ENCODE data around the gene TEX12.

TEX12 gene

GRCh38 chr11:112210890-112211289 is 43.7 kb downstream of the TEX12 start:
- H3K4me1 ChIP-seq (ENCODE audit: control insufficient read depth, insufficient read depth, low read length), result no peaks in the 10 kb centered on the region
- H3K27me3 ChIP-seq (ENCODE audit: control insufficient read depth, insufficient read depth, low read length, poor library complexity, severe bottlenecking), result no peaks in the 10 kb centered on the region
- no peaks in the 10 kb centered on the region for H3K36me3 ChIP-seq (ENCODE audit: control insufficient read depth, insufficient read depth, low read length)
- no CpG with 5 or more reads among the region's 1 CpG for WGBS, 2 experiments
- H3K4me3 ChIP-seq (ENCODE audit: insufficient read depth, low read depth, low read length), result no peak overlapping the region
- H3K9me3 ChIP-seq (ENCODE audit: control insufficient read depth, low read length), result no peaks in the 10 kb centered on the region
- no peak overlapping the region for H3K27ac ChIP-seq (ENCODE audit: insufficient read depth, low read depth, low read length, poor library complexity, severe bottlenecking)

GRCh38 chr11:112211536-112211935 is 44.4 kb downstream of the TEX12 start:
- no peaks in the 10 kb centered on the region for H3K4me1 ChIP-seq (ENCODE audit: control insufficient read depth, insufficient read depth, low read length)
- H3K9me3 ChIP-seq (ENCODE audit: control insufficient read depth, low read length), result no peaks in the 10 kb centered on the region
- H3K36me3 ChIP-seq (ENCODE audit: control insufficient read depth, insufficient read depth, low read length), result no peaks in the 10 kb centered on the region
- no peaks in the 10 kb centered on the region for H3K27me3 ChIP-seq (ENCODE audit: control insufficient read depth, insufficient read depth, low read length, poor library complexity, severe bottlenecking)
- no peak overlapping the region for H3K4me3 ChIP-seq (ENCODE audit: insufficient read depth, low read depth, low read length)
- WGBS, 2 experiments, result 67 to 80% methylated on average over 1 to 2 of the region's 2 CpGs
- no peak overlapping the region for H3K27ac ChIP-seq (ENCODE audit: insufficient read depth, low read depth, low read length, poor library complexity, severe bottlenecking)

GRCh38 chr11:112212290-112212689 is 45.1 kb downstream of the TEX12 start:
- no peaks in the 10 kb centered on the region for H3K9me3 ChIP-seq (ENCODE audit: control insufficient read depth, low read length)
- H3K4me3 ChIP-seq (ENCODE audit: insufficient read depth, low read depth, low read length), result no peak overlapping the region
- H3K36me3 ChIP-seq (ENCODE audit: control insufficient read depth, insufficient read depth, low read length), result no peaks in the 10 kb centered on the region
- WGBS, 2 experiments, result 87 to 91% methylated on average over 2 to 3 of the region's 3 CpGs
- no peaks in the 10 kb centered on the region for H3K27me3 ChIP-seq (ENCODE audit: control insufficient read depth, insufficient read depth, low read length, poor library complexity, severe bottlenecking)
- H3K4me1 ChIP-seq (ENCODE audit: control insufficient read depth, insufficient read depth, low read length), result no peaks in the 10 kb centered on the region
- no peak overlapping the region for H3K27ac ChIP-seq (ENCODE audit: insufficient read depth, low read depth, low read length, poor library complexity, severe bottlenecking)

- no peaks in the 10 kb centered on the region for H3K36me3 ChIP-seq (ENCODE audit: control insufficient read depth, insufficient read depth, low read length)
- H3K9me3 ChIP-seq (ENCODE audit: control insufficient read depth, low read length), result no peaks in the 10 kb centered on the region
- H3K4me1 ChIP-seq (ENCODE audit: control insufficient read depth, insufficient read depth, low read length), result no peaks in the 10 kb centered on the region
- no peaks in the 10 kb centered on the region for H3K27me3 ChIP-seq (ENCODE audit: control insufficient read depth, insufficient read depth, low read length, poor library complexity, severe bottlenecking)
- no peak overlapping the region for H3K4me3 ChIP-seq (ENCODE audit: insufficient read depth, low read depth, low read length)
- H3K27ac ChIP-seq (ENCODE audit: insufficient read depth, low read depth, low read length, poor library complexity, severe bottlenecking), result no peak overlapping the region
Observed at GRCh38 chr11:112212710-112213109, 45.5 kb downstream of the TEX12 start.

- whole genome bisulfite sequencing, 2 experiments, result 91 to 92% methylated on average over 4 of the region's 4 CpGs
- no peak overlapping the region for H3K4me3 ChIP-seq (ENCODE audit: insufficient read depth, low read depth, low read length)
- no peaks in the 10 kb centered on the region for H3K4me1 ChIP-seq (ENCODE audit: control insufficient read depth, insufficient read depth, low read length)
- no peak overlapping the region for H3K27ac ChIP-seq (ENCODE audit: insufficient read depth, low read depth, low read length, poor library complexity, severe bottlenecking)
- no peaks in the 10 kb centered on the region for H3K27me3 ChIP-seq (ENCODE audit: control insufficient read depth, insufficient read depth, low read length, poor library complexity, severe bottlenecking)
- no peaks in the 10 kb centered on the region for H3K9me3 ChIP-seq (ENCODE audit: control insufficient read depth, low read length)
- no peaks in the 10 kb centered on the region for H3K36me3 ChIP-seq (ENCODE audit: control insufficient read depth, insufficient read depth, low read length)
Observed at GRCh38 chr11:112213753-112214152, 46.6 kb downstream of the TEX12 start.

GRCh38 chr11:112215621-112216020 is 48.4 kb downstream of the TEX12 start:
- no peaks in the 10 kb centered on the region for H3K4me1 ChIP-seq (ENCODE audit: control insufficient read depth, insufficient read depth, low read length)
- H3K27ac ChIP-seq (ENCODE audit: insufficient read depth, low read depth, low read length, poor library complexity, severe bottlenecking), result no peak overlapping the region
- 62 to 75% methylated on average over 3 of the region's 6 CpGs for WGBS, 2 experiments
- no peaks in the 10 kb centered on the region for H3K9me3 ChIP-seq (ENCODE audit: control insufficient read depth, low read length)
- H3K27me3 ChIP-seq (ENCODE audit: control insufficient read depth, insufficient read depth, low read length, poor library complexity, severe bottlenecking), result no peaks in the 10 kb centered on the region
- H3K36me3 ChIP-seq (ENCODE audit: control insufficient read depth, insufficient read depth, low read length), result no peaks in the 10 kb centered on the region
- H3K4me3 ChIP-seq (ENCODE audit: insufficient read depth, low read depth, low read length), result no peak overlapping the region

- no peak overlapping the region for H3K27ac ChIP-seq (ENCODE audit: insufficient read depth, low read depth, low read length, poor library complexity, severe bottlenecking)
- H3K9me3 ChIP-seq (ENCODE audit: control insufficient read depth, low read length), result no peaks in the 10 kb centered on the region
- no peaks in the 10 kb centered on the region for H3K27me3 ChIP-seq (ENCODE audit: control insufficient read depth, insufficient read depth, low read length, poor library complexity, severe bottlenecking)
- no peaks in the 10 kb centered on the region for H3K36me3 ChIP-seq (ENCODE audit: control insufficient read depth, insufficient read depth, low read length)
- H3K4me1 ChIP-seq (ENCODE audit: control insufficient read depth, insufficient read depth, low read length), result no peaks in the 10 kb centered on the region
- WGBS, 2 experiments, result 93% methylated on average over 1 of the region's 1 CpG
- H3K4me3 ChIP-seq (ENCODE audit: insufficient read depth, low read depth, low read length), result no peak overlapping the region
Observed at GRCh38 chr11:112216561-112217105, 49.5 kb downstream of the TEX12 start.

GRCh38 chr11:112219476-112220232 is 52.5 kb downstream of the TEX12 start:
- Histone ChIP-seq H3K9me3 (ENCODE audit: control insufficient read depth, low read length) (no peaks in the 10 kb centered on the region), H3K36me3 (ENCODE audit: control insufficient read depth, insufficient read depth, low read length) (no peaks in the 10 kb centered on the region), H3K4me3 (ENCODE audit: insufficient read depth, low read depth, low read length) (no peak overlapping the region), H3K27ac (ENCODE audit: insufficient read depth, low read depth, low read length, poor library complexity, severe bottlenecking) (no peak overlapping the region), H3K4me1 (ENCODE audit: control insufficient read depth, insufficient read depth, low read length) (no peaks in the 10 kb centered on the region), H3K27me3 (ENCODE audit: control insufficient read depth, insufficient read depth, low read length, poor library complexity, severe bottlenecking) (peaks cover 14% of the 10 kb centered on the region)
- WGBS, 2 experiments, result 42 to 46% methylated on average over 7 of the region's 7 CpGs

- no peak overlapping the region for H3K27ac ChIP-seq (ENCODE audit: insufficient read depth, low read depth, low read length, poor library complexity, severe bottlenecking)
- no peaks in the 10 kb centered on the region for H3K4me1 ChIP-seq (ENCODE audit: control insufficient read depth, insufficient read depth, low read length)
- WGBS, 2 experiments, result 59 to 65% methylated on average over 3 of the region's 3 CpGs
- H3K36me3 ChIP-seq (ENCODE audit: control insufficient read depth, insufficient read depth, low read length), result no peaks in the 10 kb centered on the region
- peaks cover 14% of the 10 kb centered on the region for H3K27me3 ChIP-seq (ENCODE audit: control insufficient read depth, insufficient read depth, low read length, poor library complexity, severe bottlenecking)
- no peaks in the 10 kb centered on the region for H3K9me3 ChIP-seq (ENCODE audit: control insufficient read depth, low read length)
- H3K4me3 ChIP-seq (ENCODE audit: insufficient read depth, low read depth, low read length), result no peak overlapping the region
Observed at GRCh38 chr11:112221274-112221835, 54.2 kb downstream of the TEX12 start.

Measured in ectodermal cell (in vitro differentiated cells).